Measurements from ENCODE around the gene YDJC.
"Not testable (repeated sequence)": the region's sequence is repeated elsewhere in the genome, so short reads cannot be mapped to it uniquely, and the experiment has no call there.

DNA sequence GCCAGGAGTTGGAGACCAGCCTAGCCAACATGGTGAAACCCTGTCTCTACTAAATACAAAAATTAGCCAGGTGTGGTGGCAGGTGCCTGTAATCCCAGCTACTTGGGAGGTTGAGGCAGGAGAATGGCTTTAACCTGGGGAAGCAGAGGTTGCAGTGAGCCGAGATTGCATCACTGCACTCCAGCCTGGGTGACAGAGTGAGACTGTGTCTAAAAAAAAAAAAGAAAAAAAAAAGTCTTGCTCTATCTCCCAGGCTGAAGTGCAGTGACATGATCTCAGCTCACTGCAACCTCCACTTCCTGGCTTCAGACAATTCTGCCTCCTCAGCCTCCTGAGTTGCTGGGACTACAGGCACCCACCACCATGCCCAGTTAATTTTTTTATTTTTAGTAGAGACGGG lies 7.6 kb upstream of the YDJC start:
- TF ChIP-seq GABPA (IDR thresholded peaks at IDR 0.05; ENCODE audit: borderline replicate concordance, insufficient read depth, low read length); YY1 (IDR thresholded peaks at IDR 0.05; ENCODE audit: low read depth, low read length); POLR2AphosphoS5 (IDR thresholded peaks at IDR 0.05; ENCODE audit: low read depth, low read length); EP300 (IDR thresholded peaks at IDR 0.05; ENCODE audit: borderline replicate concordance in 1 of 2, low read depth in 2 of 2, low read length in 2 of 2); ZNF274 (IDR thresholded peaks at IDR 0.05; ENCODE audit: borderline replicate concordance, extremely low read depth, low read length); BRCA1 (IDR thresholded peaks at IDR 0.05; ENCODE audit: low read depth, low read length): not testable (repeated sequence)
- TF ChIP-seq, protein P1, sequence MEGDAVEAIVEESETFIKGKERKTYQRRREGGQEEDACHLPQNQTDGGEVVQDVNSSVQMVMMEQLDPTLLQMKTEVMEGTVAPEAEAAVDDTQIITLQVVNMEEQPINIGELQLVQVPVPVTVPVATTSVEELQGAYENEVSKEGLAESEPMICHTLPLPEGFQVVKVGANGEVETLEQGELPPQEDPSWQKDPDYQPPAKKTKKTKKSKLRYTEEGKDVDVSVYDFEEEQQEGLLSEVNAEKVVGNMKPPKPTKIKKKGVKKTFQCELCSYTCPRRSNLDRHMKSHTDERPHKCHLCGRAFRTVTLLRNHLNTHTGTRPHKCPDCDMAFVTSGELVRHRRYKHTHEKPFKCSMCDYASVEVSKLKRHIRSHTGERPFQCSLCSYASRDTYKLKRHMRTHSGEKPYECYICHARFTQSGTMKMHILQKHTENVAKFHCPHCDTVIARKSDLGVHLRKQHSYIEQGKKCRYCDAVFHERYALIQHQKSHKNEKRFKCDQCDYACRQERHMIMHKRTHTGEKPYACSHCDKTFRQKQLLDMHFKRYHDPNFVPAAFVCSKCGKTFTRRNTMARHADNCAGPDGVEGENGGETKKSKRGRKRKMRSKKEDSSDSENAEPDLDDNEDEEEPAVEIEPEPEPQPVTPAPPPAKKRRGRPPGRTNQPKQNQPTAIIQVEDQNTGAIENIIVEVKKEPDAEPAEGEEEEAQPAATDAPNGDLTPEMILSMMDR (IDR thresholded peaks at IDR 0.05; ENCODE audit: control extremely low read depth in 1 of 3, insufficient read depth in 1 of 3, low read depth in 1 of 3, low read length in 3 of 3) = not testable (repeated sequence)

All from H1 (cell line).